ENCODE data around the gene FAT1.

FAT1 gene

GRCh38 chr4:186580669-186581068 lies 143.0 kb downstream of the FAT1 start:
- no peak for DNase-seq (ENCODE audit: low read depth, low spot score)

- DNase-seq (ENCODE audit: low read depth, low spot score), result no peak
Observed at GRCh38 chr4:186570193-186570996, 153.3 kb downstream of the FAT1 start.

DNA sequence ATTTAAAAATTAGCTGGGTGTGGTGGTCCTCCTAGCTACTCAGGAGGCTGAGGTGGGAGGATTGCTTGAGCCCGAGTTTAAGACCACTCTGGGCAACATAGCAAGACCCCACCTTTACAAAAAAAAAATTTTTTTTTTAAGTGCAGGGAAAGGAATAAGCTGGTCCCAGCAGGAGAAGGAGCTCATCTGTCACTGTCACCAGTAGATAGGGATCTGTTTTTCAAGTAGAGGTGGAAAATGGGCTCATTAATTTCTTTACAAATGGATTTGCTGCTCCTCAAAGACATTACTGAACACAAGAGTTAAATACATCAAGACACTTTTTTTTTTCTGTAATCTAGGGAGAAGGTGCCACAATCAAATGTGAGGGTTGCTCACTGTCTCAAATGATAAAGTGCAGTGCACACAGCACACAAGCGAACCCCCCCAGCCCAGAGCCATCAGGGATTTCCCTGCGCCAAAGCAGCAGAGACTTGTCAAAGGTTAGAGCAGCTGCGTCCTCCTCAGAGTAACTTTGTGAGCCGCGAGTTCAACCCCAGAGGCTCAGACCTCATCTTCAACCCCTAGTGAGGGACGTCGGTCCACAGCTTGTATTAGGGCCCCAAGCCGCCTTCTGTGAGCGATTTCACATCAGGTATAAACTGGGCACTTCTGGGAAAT lies 154.0 kb downstream of the FAT1 start:
- DNase-seq (ENCODE audit: low read depth, low spot score), result no peak

DNA sequence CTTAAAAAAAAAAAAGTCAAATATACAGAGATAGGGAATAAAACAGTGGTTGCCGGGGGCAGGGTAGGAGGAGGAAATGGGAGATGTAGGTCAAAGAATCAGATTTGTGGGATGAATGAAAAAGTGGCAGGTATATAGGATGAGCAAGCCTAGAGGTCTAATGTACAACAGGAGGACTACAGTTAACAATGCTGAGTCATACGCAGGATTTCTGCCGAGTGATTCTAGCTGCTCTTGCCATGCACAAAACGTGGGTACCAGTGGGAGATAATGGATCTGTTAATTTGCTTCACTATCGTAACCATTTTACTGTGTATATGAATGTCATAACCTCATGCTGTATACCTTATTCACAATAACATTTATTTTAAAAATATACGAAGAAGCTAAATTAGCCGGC lies 157.6 kb downstream of the FAT1 start:
- no peak for DNase-seq (ENCODE audit: low read depth, low spot score)

DNA sequence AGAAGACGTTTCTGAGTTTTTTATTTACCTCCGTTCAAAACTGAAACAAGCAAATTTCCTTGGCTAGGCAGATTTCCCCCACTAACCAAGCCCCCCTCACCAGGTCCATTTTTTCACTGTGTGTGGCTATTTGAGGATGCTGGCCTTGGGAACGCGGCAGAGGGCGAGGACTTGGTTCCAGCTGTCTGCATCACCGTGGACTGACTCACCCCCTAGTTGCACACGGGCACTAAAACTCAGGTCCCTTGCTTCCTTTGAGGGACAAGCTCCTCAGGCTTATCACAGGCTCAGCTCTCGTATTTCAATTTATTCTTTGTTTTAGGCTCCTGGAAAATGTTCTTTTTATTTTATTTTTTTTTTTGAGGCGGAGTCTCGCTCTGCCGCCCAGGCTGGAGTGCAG lies 159.9 kb downstream of the FAT1 start:
- no peak for DNase-seq (ENCODE audit: low read depth, low spot score)

GRCh38 chr4:186561748-186562147 lies 161.9 kb downstream of the FAT1 start:
- DNase-seq (ENCODE audit: low read depth, low spot score), result no peak

- no peak for DNase-seq (ENCODE audit: low read depth, low spot score)
Observed at GRCh38 chr4:186560647-186561046, 163.0 kb downstream of the FAT1 start.

DNA sequence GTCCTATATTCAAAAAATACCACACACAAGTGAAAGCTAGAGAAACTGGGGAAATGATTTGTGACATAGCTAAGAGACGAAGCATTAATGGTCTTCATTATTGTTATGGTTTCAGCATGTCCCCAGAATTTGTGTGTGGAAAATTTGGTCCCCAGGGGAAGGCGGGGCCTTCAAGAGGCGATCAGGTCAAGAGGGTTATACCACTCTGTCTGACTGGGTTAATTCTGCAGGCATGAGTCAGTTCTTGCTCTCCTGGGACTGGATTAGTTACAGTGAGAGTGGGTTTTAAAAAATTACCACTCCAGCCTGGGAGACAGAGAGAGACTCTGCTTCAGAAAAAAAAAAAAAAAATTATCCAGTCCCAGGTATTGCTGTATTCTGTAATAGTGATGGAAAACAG lies 166.2 kb downstream of the FAT1 start:
- DNase-seq (ENCODE audit: low read depth, low spot score), result no peak

- no peak for DNase-seq (ENCODE audit: low read depth, low spot score)
Observed at GRCh38 chr4:186557061-186557460, 166.6 kb downstream of the FAT1 start.

DNA sequence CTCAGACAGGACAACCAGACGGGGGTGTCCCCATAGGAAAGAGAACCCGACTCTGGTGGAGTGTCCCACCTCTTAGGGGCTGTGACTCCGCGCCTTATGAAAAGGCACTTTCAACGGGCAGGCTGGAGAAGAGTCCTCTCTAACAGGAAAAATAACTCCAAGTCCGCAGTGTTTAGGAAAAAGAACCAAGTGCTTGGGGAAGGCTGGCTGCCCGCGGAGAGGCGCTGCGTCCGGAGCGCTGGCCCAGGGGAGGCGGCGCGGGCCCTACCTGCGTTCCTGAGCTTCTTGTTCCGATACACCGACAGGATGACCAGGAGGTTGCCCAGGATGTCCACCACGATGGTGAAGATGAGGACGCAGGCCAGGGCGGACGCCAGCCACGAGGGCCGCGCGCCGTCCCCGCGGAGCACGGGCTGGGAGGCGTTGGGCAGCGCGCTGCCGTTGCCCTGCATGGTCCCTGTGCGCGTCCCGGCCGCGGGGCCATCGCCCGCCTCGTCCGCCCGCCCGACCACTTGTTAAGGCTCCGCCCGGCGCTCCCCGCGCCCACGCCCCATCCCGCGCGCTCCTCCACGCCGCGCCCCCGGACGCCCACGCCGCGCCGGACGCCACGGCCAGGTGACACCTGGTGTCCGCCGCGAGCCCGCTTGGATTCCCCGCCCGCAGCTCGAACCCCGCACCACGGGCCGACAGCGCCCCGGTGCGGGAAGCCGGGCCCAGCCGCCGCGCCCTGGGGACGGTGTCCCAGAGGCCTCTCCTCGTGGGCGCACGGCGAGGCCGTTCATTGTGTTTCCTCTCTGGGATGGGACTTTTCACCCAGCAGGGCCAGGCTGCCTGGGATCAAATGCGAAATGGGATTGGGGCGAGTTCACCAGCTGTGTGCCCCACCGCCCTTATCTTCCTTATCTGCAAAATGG lies 168.5 kb downstream of the FAT1 start, which contains the start of gene MTNR1A:
Gene MTNR1A, minus strand, starts transcription at position 654 of the 914 bp plus-strand sequence. Its CDS starts 202 bp downstream, at position 452.
- DNase-seq (ENCODE audit: low read depth, low spot score), result no peak

GRCh38 chr4:186554539-186554913 lies 169.1 kb downstream of the FAT1 start:
- no peak for DNase-seq (ENCODE audit: low read depth, low spot score)

DNA sequence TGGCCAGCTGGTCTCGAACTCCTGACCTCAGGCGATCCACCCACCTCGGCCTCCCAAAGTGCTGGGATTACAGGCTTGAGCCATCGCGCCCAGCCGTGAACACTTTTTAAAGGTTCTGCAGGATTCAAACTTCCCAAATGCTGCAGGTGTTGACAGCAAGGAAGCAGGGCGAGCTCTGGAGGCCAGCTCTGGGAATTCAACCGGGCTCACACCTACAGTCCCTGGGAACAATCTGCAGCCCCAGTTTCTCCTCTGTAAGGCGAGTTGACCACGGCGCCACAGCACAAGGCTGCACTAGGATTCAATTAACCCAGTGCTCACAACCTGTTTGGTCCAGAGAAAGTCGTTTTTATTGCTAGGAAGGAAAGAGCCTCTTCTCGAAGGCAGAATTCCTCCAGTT lies 169.9 kb downstream of the FAT1 start:
- DNase-seq (ENCODE audit: low read depth, low spot score), result no peak

GRCh38 chr4:186551849-186552248 lies 171.8 kb downstream of the FAT1 start:
- DNase-seq (ENCODE audit: low read depth, low spot score), result no peak

DNA sequence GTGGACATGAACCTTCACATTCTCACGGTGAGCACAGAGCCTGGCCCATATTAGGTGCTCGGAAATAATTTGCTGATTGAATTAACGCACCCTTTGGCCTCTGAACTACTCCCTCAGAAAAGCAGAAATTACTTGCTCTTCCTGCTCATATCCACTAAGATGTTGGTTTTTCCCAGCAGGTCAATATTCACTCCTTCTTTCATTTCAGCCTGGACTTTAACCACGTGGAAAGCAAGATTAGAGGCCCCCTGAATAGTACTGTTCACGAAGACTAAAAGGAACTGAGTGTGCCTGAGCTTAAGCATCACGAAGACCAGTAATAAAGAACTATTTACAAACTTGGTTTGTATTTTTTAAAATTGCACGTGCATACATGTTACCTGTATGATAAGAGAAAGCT lies 178.2 kb downstream of the FAT1 start:
- DNase-seq (ENCODE audit: low read depth, low spot score), result no peak

DNA sequence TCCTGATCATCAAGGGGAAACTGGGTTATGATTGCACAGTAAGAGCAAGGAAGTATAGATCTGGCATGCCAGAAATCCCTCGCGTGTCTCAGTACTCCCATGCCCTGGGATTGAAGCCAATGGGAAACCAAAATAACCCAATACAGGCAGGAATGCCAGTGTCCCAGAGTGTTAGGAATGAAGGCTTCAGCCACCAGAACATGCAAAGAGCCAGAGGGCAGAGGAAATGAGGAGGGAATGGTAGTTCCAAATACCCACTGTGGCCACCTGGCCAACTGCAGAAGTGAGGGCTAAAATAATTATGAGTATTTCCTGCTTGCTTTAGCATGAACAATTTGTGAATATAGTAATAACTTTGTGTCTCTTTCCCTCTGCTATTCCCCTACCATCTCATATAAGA lies 180.4 kb downstream of the FAT1 start:
- DNase-seq (ENCODE audit: low read depth, low spot score), result no peak

- DNase-seq (ENCODE audit: low read depth, low spot score), result no peak
Observed at GRCh38 chr4:186541801-186542200, 181.9 kb downstream of the FAT1 start.

- DNase-seq (ENCODE audit: low read depth, low spot score), result no peak
Observed at GRCh38 chr4:186537843-186538521, 185.7 kb downstream of the FAT1 start.

Measured in iPS DF 19.7 (cell line).